Gastroesophageal sphincter (tissue), 4 donors: Measurements from ENCODE around the gene FGF1. TPM values are rescaled to one million over a fixed set of nuclear protein-coding genes. Genes with fewer than 3 reads are reported as not detected.

Experiments
- ATAC-seq: fragments of 150-250 bp; one replicate; pipeline ENCODE4 v1.9.1; 2016; ENCODE audit warnings: mild to moderate bottlenecking, moderate library complexity
- H3K27ac ChIP-seq, 4 donors: fragments of 200-600 bp; sonication (generic) in 3 of 4; 1 replicate in 3 of 4; 2 replicates in 1 of 4; pipeline ENCODE4 v1.5.1; 2016 to 2019
- H3K27me3 ChIP-seq: fragments of 200-600 bp; sonication (generic); one replicate; pipeline ENCODE4 v1.5.1; 2019
- H3K36me3 ChIP-seq, 2 donors: fragments of 200-600 bp; sonication (generic); one replicate each; pipeline ENCODE4 v1.5.1; 2019; ENCODE audit warnings: control low read depth in 1 of 2
- H3K4me1 ChIP-seq, 3 donors: fragments of 200-600 bp; sonication (generic); 1 replicate in 2 of 3; 2 replicates in 1 of 3; pipeline ENCODE4 v1.5.1; 2016 to 2019; ENCODE audit warnings: control low read depth in 2 of 3
- H3K4me3 ChIP-seq, 2 donors: fragments of 200-600 bp; sonication (generic); one replicate each; pipeline ENCODE4 v1.5.1; 2019; ENCODE audit warnings: mild to moderate bottlenecking in 1 of 2, moderate library complexity in 1 of 2
- H3K9me3 ChIP-seq, 3 donors: fragments of 200-600 bp; sonication (generic); one replicate each; pipeline ENCODE4 v1.5.1; 2017 to 2019; ENCODE audit warnings: control low read depth in 2 of 3
- CTCF ChIP-seq, 4 experiments: fragments of 200-600 bp in 2 of 4; fragments of 450-650 bp in 2 of 4; sonication (generic) in 1 of 4; IDR thresholded peaks; one replicate each; pipeline ENCODE4 v1.5.1; 2017 to 2019; ENCODE audit warnings: antibody characterized with exemption in 4 of 4, mild to moderate bottlenecking in 2 of 4, moderate library complexity in 2 of 4
- EP300 ChIP-seq: sonication (generic); formaldehyde crosslinking; IDR thresholded peaks from one replicate; pipeline ENCODE4 v1.6.1; 2017; ENCODE audit warnings: antibody characterized with exemption, mild to moderate bottlenecking
- POLR2A ChIP-seq, 2 donors: fragments of 450-650 bp; IDR thresholded peaks; one replicate each; pipeline ENCODE4 v1.6.1; 2017; ENCODE audit warnings: antibody characterized with exemption in 2 of 2, mild to moderate bottlenecking in 2 of 2, moderate library complexity in 1 of 2
- POLR2AphosphoS5 ChIP-seq: sonication (generic); formaldehyde crosslinking; IDR thresholded peaks from one replicate; pipeline ENCODE4 v1.6.1; 2017; ENCODE audit warnings: antibody characterized with exemption
- WGBS, 2 donors: methylation state at CpG; one replicate each; pipeline ENCODE4 v1.1.5; 2018; ENCODE audit warnings: low coverage in 1 of 2; 5-methylcytosine and 5-hydroxymethylcytosine counted together
- total RNA-seq, 4 donors: library from RNA; depleted of rRNA; stranded (reverse); fragments of >200 nt; gene quantifications; one replicate each; pipeline ENCODE4 v1.1.0, GENCODE V29; 2016

The FGF1 gene
- total RNA-seq, 4 donors from 2014 or later, result 0.16 to 4.2 (median 2.9) TPM

- Histone ChIP-seq H3K4me3 (no peak overlapping the region), H3K9me3 (no peaks in the 10 kb centered on the region), H3K36me3 (no peaks in the 10 kb centered on the region), H3K27me3 (peaks cover 4% of the 10 kb centered on the region), H3K4me1 (peaks cover 4 to 29% (median 7%) of the 10 kb centered on the region in 3 donors), H3K27ac (no peak overlapping the region)
- no peak for ATAC-seq
- no peak for TF ChIP-seq POLR2AphosphoS5
- no peak for TF ChIP-seq POLR2A (IDR thresholded peaks at IDR 0.05)
- no peak for TF ChIP-seq CTCF (IDR thresholded peaks at IDR 0.05)
- no peak for TF ChIP-seq EP300
- 81 to 84% methylated on average over 8 of the region's 8 CpGs for WGBS, 2 donors
Observed at GRCh38 chr5:142719836-142720370, 34.0 kb upstream of the FGF1 start.

DNA sequence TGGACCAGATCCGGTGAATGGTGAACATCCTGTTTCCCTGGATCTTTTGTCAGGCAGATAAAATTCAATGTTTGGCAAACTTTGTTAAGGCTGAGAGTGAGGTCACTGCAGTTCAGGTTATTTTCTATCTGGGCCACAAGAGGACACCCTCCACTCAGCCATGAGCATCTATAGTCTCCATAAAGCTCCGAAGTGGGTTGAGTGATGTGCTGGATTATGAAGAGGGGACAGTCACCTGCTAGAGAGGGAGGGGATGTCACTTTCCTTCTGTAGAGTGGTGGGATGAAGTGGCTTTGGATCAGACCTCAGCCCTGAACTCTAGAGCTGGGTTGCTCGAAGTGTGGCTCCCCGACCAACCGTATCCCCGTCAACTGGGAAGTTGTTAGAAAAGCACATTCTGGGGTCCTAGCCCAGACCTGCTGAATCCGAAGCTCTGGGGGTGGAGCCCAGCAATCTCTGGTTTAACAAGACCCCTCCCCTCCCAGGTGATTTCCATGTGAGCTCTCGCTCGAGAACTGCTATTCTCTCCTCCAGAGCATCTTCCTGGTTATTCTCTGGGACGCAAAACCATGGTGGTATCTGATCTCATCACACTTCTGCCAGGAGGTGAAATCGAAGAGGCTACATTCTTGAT lies 31.8 kb upstream of the FGF1 start:
- no peaks in the 10 kb centered on the region for H3K36me3 ChIP-seq
- no peak overlapping the region for H3K4me3 ChIP-seq
- WGBS, 2 donors, result 8 to 70% methylated on average over 2 to 10 of the region's 11 CpGs
- H3K27ac ChIP-seq, result peak overlapping the region in 2 of 4 donors; percentile 36 to 55
- ATAC-seq, result peak; percentile 65
- H3K4me1 ChIP-seq, result peaks cover 4 to 39% (median 7%) of the 10 kb centered on the region in 3 donors
- H3K9me3 ChIP-seq, result no peaks in the 10 kb centered on the region
- H3K27me3 ChIP-seq, result no peaks in the 10 kb centered on the region
- TF ChIP-seq EP300 (no peak), CTCF (IDR thresholded peaks at IDR 0.05) (peak; percentile 47 to 85 (median 77))

DNA sequence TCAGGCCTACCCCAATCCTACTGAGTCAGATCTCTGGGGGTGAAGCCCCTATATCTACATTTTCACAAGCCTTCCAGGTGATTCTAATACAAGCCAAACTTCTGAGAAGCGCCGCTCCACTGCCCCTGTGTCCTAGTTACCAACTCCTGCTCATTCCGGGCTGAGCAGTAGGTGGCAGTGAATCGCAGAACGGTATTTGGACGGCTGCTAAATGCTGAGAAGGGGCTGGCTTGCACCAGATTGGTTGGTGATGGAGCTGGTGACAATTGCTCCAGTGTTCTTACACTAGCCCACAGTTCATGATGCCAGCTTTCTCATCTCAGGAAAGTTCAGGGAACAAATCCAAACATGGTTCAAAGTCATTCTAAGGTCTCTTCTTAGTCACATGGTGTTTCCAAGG lies 31.1 kb upstream of the FGF1 start:
- 40% methylated on average over 2 of the region's 6 CpGs; no CpG with 5 or more reads in 1 of the 2 donors for whole genome bisulfite sequencing, 2 donors
- H3K27ac ChIP-seq, result peak overlapping the region in 2 of 4 donors; percentile 36 to 55

GRCh38 chr5:142715291-142715690 lies 29.4 kb upstream of the FGF1 start:
- Histone ChIP-seq H3K4me1 (peaks cover 4 to 33% (median 7%) of the 10 kb centered on the region in 3 donors), H3K27me3 (no peaks in the 10 kb centered on the region), H3K27ac (no peak overlapping the region), H3K36me3 (no peaks in the 10 kb centered on the region), H3K9me3 (no peaks in the 10 kb centered on the region), H3K4me3 (no peak overlapping the region)
- ATAC-seq, result no peak
- WGBS, 2 donors, result 78 to 86% methylated on average over 3 of the region's 3 CpGs
- no peak for TF ChIP-seq POLR2A (IDR thresholded peaks at IDR 0.05)
- no peak for TF ChIP-seq CTCF (IDR thresholded peaks at IDR 0.05)
- TF ChIP-seq POLR2AphosphoS5, result no peak
- no peak for TF ChIP-seq EP300

More for the DNA sequence above, 31.1 kb upstream of the FGF1 start:
- TF ChIP-seq CTCF (IDR thresholded peaks at IDR 0.05), result peak; percentile 16 to 54 (median 52)
- no peak for TF ChIP-seq POLR2A (IDR thresholded peaks at IDR 0.05)
- Histone ChIP-seq H3K4me3 (no peak overlapping the region), H3K36me3 (no peaks in the 10 kb centered on the region), H3K9me3 (no peaks in the 10 kb centered on the region), H3K27me3 (no peaks in the 10 kb centered on the region), H3K4me1 (peaks cover 4 to 44% (median 7%) of the 10 kb centered on the region in 3 donors)
- ATAC-seq, result no peak

- peaks cover 4 to 33% (median 7%) of the 10 kb centered on the region in 3 donors for H3K4me1 ChIP-seq
- no peaks in the 10 kb centered on the region for H3K9me3 ChIP-seq
- no peaks in the 10 kb centered on the region for H3K27me3 ChIP-seq
- TF ChIP-seq EP300, result no peak
- TF ChIP-seq POLR2A (IDR thresholded peaks at IDR 0.05), result no peak
- TF ChIP-seq CTCF (IDR thresholded peaks at IDR 0.05), result peak; percentile 90 to 92 (median 91)
- no peak for TF ChIP-seq POLR2AphosphoS5
- peak; percentile 90 for ATAC-seq
- H3K36me3 ChIP-seq, result no peaks in the 10 kb centered on the region
- H3K27ac ChIP-seq, result peak overlapping the region in 3 of 4 donors; percentile 75 to 82 (median 79)
- H3K4me3 ChIP-seq, result peak overlapping the region; percentile 36 to 57
- 0 to 1% methylated on average over 6 to 13 of the region's 29 CpGs for WGBS, 2 donors
Observed at GRCh38 chr5:142713121-142713706, 27.3 kb upstream of the FGF1 start.
